Smooth muscle cell (in vitro differentiated cells): ENCODE results near the gene RCOR3. TPM values are rescaled to one million over a fixed set of nuclear protein-coding genes. Genes with fewer than 3 reads are reported as not detected.

Experiments used
- DNase-seq: peaks from one replicate; lab custom pipeline; 2025; ENCODE audit not compliant: unreplicated experiment; lab: John Stamatoyannopoulos, UW
- H2AFZ ChIP-seq: fragments of 200-600 bp; sonication (generic); 2 replicates; pipeline ENCODE4 v1.6.0; 2016; ENCODE audit warnings: antibody characterized with exemption, low read depth, mild to moderate bottlenecking
- H3F3A ChIP-seq: fragments of 200-600 bp; sonication (generic); 2 replicates; pipeline ENCODE4 v1.6.0; 2017; ENCODE audit warnings: antibody characterized with exemption, low read depth
- H3K27ac ChIP-seq: fragments of 200-600 bp; sonication (generic); 2 replicates; pipeline ENCODE4 v1.5.1; 2016; ENCODE audit warnings: low read depth, mild to moderate bottlenecking
- H3K27me3 ChIP-seq: fragments of 200-600 bp; sonication (generic); 2 replicates; pipeline ENCODE4 v1.6.1; 2016; ENCODE audit warnings: low read depth, mild to moderate bottlenecking
- H3K36me3 ChIP-seq: fragments of 200-600 bp; sonication (generic); 2 replicates; pipeline ENCODE4 v1.5.1; 2016; ENCODE audit warnings: low read depth
- H3K4me1 ChIP-seq: fragments of 200-600 bp; sonication (generic); 2 replicates; pipeline ENCODE4 v1.5.1; 2016; ENCODE audit warnings: low read depth
- H3K4me2 ChIP-seq: fragments of 200-600 bp; sonication (generic); 2 replicates; pipeline ENCODE4 v1.6.0; 2016; ENCODE audit warnings: mild to moderate bottlenecking
- H3K4me3 ChIP-seq: fragments of 200-600 bp; sonication (generic); 2 replicates; pipeline ENCODE4 v1.5.1; 2016; ENCODE audit warnings: mild to moderate bottlenecking
- H3K79me2 ChIP-seq: fragments of 200-600 bp; sonication (generic); 2 replicates; pipeline ENCODE4 v1.6.0; 2016; ENCODE audit warnings: low read depth, mild to moderate bottlenecking
- H3K9ac ChIP-seq: fragments of 200-600 bp; sonication (generic); 2 replicates; pipeline ENCODE4 v1.6.0; 2016; ENCODE audit warnings: low read depth
- H3K9me3 ChIP-seq: fragments of 200-600 bp; sonication (generic); replicated peaks from 2 replicates; pipeline ENCODE4 v1.5.1; 2016; ENCODE audit warnings: low read depth
- H4K20me1 ChIP-seq: fragments of 200-600 bp; sonication (generic); 2 replicates; pipeline ENCODE4 v1.6.0; 2016; ENCODE audit warnings: low read depth
- WGBS: methylation state at CpG from one replicate; pipeline ENCODE4 v1.1.7; 2016; ENCODE audit warnings: low lambda C conversion rate; 5-methylcytosine and 5-hydroxymethylcytosine counted together
- polyA plus RNA-seq: library from polyadenylated mRNA; unstranded; fragments of >200 nt; fragmentation: Nextera tagmentation; extraction: Ambion mirVana; gene quantifications from 2 replicates; pipeline ENCODE4 v1.2.1, GENCODE V29; 2016
- total RNA-seq: library from RNA; depleted of rRNA; stranded (reverse); fragments of >200 nt; gene quantifications from 2 replicates; pipeline ENCODE4 v1.2.3, GENCODE V29; 2014
- TF ChIP-seq, protein P1 (sequence below): fragments of 200-600 bp; sonication (generic); IDR thresholded peaks from 2 replicates; pipeline ENCODE4 v1.5.1; 2017; ENCODE audit warnings: borderline replicate concordance, mild to moderate bottlenecking, antibody characterized with exemption; ENCODE audit not compliant: insufficient read depth, poor library complexity, severe bottlenecking

The RCOR3 gene
- total and polyA plus RNA-seq, 2 experiments from 2014 or later = 22.5 to 27.7 TPM

DNA sequence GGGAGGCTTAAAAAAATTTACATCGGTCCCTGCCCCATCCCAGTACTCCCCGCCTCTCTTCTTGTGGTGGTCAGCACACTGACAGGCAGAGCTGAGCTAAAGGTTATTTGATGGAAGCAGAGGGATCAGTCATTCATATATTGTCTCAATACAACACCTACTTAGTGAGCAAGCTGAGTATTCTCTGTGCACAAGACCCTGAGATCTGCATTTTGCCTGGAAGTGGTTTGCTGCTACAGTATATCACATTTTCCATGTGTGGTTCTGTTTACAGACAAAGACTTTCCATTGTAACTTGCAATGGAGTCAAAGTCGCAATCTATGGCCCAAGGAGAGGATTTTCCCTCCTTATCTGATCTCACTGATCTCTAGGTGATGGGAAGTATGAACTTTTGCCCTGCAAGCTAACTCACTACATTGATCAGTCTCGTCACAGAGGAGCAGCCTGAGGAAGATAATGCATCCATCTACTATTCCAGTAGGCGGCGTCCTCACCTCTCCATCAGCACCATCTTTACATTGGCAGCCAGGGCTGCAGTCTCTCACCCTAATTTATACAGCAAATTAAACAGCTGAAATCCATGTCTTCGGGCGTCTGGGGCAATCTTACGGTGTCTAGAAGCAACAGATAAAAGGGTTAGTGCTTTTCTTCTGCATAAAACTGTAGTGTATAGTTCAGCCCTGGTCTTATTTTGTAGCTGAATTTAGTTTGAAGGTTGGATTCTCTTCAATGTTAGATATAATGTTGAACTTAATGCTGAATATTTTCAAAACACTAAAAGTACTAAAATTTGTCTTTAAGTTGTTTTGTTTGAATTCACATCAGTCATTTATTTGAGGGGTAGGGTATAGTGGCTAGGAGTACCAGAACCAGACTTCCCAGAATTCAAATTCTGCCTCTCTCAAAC, 64.2 kb downstream of the RCOR3 start:
- no peak overlapping the region for H3K4me2 ChIP-seq
- peaks cover 9% of the 10 kb centered on the region for H3K79me2 ChIP-seq
- H3K9ac ChIP-seq = no peak overlapping the region
- no peak overlapping the region for H3K27ac ChIP-seq
- no peaks in the 10 kb centered on the region for H3K4me1 ChIP-seq
- no peaks in the 10 kb centered on the region for H3K9me3 ChIP-seq
- no peaks in the 10 kb centered on the region for H3F3A ChIP-seq
- TF ChIP-seq, protein P1, sequence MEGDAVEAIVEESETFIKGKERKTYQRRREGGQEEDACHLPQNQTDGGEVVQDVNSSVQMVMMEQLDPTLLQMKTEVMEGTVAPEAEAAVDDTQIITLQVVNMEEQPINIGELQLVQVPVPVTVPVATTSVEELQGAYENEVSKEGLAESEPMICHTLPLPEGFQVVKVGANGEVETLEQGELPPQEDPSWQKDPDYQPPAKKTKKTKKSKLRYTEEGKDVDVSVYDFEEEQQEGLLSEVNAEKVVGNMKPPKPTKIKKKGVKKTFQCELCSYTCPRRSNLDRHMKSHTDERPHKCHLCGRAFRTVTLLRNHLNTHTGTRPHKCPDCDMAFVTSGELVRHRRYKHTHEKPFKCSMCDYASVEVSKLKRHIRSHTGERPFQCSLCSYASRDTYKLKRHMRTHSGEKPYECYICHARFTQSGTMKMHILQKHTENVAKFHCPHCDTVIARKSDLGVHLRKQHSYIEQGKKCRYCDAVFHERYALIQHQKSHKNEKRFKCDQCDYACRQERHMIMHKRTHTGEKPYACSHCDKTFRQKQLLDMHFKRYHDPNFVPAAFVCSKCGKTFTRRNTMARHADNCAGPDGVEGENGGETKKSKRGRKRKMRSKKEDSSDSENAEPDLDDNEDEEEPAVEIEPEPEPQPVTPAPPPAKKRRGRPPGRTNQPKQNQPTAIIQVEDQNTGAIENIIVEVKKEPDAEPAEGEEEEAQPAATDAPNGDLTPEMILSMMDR = peak; percentile 65
- H3K27me3 ChIP-seq = no peaks in the 10 kb centered on the region
- H3K36me3 ChIP-seq = no peaks in the 10 kb centered on the region
- 26% methylated on average over 9 of the region's 9 CpGs for WGBS
- H3K4me3 ChIP-seq = no peak overlapping the region
- H2AFZ ChIP-seq = no peak overlapping the region
- H4K20me1 ChIP-seq = peaks cover 5% of the 10 kb centered on the region
- no peak for DNase-seq

DNA sequence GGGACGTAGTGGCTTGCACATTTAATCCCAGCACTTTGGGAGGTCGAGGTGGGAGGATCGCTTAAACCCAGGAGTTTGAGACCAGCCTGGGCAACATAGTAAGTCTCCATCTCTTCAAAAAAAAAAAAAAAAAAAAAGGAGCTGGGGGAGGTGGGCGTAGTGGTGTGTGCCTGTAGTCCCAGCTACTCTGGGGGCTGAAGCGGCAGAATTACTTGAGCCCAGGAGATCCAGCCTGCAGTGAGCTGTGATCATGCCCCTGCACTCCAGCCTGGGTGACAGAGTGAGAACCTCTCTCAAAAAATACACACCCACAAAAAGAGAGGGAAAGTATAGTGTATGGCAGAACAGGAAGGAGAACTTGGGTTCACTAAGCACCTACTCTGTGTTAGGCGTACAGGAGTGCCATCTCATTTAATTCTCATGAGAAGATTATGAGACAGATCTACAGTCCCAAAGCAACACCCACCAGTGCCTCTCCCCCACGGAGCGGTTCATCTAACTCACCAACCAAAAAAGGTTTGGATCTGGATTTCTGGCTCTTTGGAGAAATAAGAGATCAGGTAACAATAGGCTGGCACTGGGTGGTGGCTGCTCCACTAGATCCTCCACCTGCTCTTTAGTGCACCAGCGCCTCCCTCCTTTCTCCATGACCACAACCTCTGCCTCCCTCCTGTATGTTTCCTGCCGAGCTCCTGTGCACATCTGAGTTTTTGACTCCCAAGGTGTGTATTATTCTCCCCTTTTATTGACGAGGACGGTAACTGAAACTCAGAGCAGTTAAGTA, 66.0 kb downstream of the RCOR3 start:
- no peak for DNase-seq
- Histone ChIP-seq H3K79me2 (peaks cover 27% of the 10 kb centered on the region), H3K27ac (no peak overlapping the region), H3K4me2 (no peak overlapping the region), H3K4me1 (peaks cover 4% of the 10 kb centered on the region), H3K36me3 (no peaks in the 10 kb centered on the region), H3K27me3 (no peaks in the 10 kb centered on the region), H2AFZ (no peak overlapping the region), H3K9me3 (no peaks in the 10 kb centered on the region), H3K4me3 (no peak overlapping the region), H3F3A (no peaks in the 10 kb centered on the region), H3K9ac (no peak overlapping the region), H4K20me1 (peaks cover 23% of the 10 kb centered on the region)
- TF ChIP-seq, protein P1 = no peak
- WGBS = 95% methylated on average over 11 of the region's 12 CpGs

DNA sequence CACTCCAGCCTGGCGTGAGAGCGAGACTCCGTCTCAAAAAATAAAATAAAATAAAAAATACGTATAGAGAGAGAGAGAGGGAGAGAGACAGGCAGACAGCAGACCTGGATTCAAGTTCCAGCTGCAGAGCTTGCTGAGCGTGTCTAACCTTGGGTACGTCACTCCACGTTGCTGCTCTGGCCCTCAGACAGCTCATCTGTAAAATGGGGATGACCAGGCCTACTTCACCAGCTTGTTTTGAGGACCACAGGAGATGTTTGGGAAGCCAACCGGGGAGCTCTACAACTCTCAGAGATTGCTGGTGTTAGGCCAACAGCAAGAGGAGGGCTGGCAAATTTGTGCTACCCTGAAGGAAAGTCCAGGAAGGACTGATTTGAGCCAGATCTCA, 67.0 kb downstream of the RCOR3 start:
- peak overlapping the region; percentile 89 for H3K4me3 ChIP-seq
- no peaks in the 10 kb centered on the region for H3K36me3 ChIP-seq
- H3K4me2 ChIP-seq = peak overlapping the region; percentile 88
- no peak for DNase-seq
- H3K9ac ChIP-seq = no peak overlapping the region
- 96% methylated on average over 8 of the region's 8 CpGs for WGBS
- peak overlapping the region; percentile 26 for H2AFZ ChIP-seq
- no peaks in the 10 kb centered on the region for H3K9me3 ChIP-seq
- H3K79me2 ChIP-seq = peaks cover 36% of the 10 kb centered on the region
- no peaks in the 10 kb centered on the region for H3K27me3 ChIP-seq
- TF ChIP-seq, protein P1 = no peak
- peaks cover 33% of the 10 kb centered on the region for H4K20me1 ChIP-seq
- H3K27ac ChIP-seq = no peak overlapping the region
- no peaks in the 10 kb centered on the region for H3F3A ChIP-seq
- peaks cover 4% of the 10 kb centered on the region for H3K4me1 ChIP-seq
